LoVo (cell line): ENCODE measurements around the gene PDXDC1.
"Not testable (repeated sequence)": the region's sequence is repeated elsewhere in the genome, so short reads cannot be mapped to it uniquely, and the experiment has no call there.

Source experiments
- DNase-seq: peaks from one replicate; pipeline ENCODE4 v3.0.0-alpha.2; 2016; ENCODE audit warnings: low spot score

Gene PDXDC1, protein sequence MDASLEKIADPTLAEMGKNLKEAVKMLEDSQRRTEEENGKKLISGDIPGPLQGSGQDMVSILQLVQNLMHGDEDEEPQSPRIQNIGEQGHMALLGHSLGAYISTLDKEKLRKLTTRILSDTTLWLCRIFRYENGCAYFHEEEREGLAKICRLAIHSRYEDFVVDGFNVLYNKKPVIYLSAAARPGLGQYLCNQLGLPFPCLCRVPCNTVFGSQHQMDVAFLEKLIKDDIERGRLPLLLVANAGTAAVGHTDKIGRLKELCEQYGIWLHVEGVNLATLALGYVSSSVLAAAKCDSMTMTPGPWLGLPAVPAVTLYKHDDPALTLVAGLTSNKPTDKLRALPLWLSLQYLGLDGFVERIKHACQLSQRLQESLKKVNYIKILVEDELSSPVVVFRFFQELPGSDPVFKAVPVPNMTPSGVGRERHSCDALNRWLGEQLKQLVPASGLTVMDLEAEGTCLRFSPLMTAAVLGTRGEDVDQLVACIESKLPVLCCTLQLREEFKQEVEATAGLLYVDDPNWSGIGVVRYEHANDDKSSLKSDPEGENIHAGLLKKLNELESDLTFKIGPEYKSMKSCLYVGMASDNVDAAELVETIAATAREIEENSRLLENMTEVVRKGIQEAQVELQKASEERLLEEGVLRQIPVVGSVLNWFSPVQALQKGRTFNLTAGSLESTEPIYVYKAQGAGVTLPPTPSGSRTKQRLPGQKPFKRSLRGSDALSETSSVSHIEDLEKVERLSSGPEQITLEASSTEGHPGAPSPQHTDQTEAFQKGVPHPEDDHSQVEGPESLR

GRCh38 chr16:14974656-14975417 lies at the start of gene PDXDC1:
TSS of gene PDXDC1 (plus strand) at chr16:14975026. CDS start at chr16:14975200, 174 bp downstream.
- peak; percentile 99 for DNase-seq

- peak; percentile 0 for DNase-seq
These were observed 46.6 kb upstream of the PDXDC1 start for GRCh38 chr16:14928064-14928714.

DNA sequence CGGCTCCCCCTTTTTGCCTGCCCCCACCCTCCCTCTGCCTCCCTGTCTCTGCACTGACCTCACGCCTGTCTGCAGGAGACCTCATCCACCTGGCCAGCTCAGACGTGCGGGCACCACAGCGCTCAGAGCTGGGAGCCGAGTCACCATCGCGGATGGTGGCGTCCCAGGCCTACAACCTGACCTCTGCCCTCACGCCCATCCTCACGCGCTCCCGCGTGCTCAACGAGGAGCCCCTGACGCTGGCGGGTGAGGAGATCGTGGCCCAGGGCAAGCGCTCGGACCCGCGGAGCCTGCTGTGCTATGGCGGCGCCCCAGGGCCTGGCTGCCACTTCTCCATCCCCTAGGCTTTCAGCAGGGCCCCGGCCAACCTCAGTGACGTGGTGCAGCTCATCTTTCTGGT lies 45.6 kb upstream of the PDXDC1 start:
- DNase-seq, result not testable (repeated sequence)

GRCh38 chr16:14930246-14930645 lies 44.6 kb upstream of the PDXDC1 start:
- not testable (repeated sequence) for DNase-seq

- not testable (repeated sequence) for DNase-seq
These were observed 43.9 kb upstream of the PDXDC1 start for GRCh38 chr16:14930971-14931370.

- not testable (repeated sequence) for DNase-seq
These were observed 42.0 kb upstream of the PDXDC1 start for GRCh38 chr16:14932581-14933375.

DNA sequence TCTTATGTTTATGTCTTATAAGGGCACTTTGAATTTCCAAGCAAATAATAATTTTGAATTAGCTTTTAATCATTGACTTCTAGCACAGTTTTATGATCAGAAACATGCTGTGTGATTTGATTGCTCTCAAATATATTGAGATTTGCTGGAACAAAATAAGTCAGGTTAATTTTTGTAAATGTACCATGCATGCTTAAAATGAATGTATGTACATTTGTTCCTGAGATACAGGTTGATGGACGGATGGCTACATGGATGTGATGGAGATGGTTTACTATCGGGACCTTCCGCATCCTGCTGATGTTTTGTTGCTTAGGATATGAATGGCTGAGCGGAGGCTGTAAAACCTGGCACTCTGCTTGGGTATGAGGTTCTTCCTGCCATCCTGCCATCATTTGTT lies 37.7 kb upstream of the PDXDC1 start, which contains the start of gene NPIPA1:
Gene NPIPA1 (plus strand): TSS at position 301 of the 400 bp plus-strand sequence. CDS start 0 bp downstream, at position 301.
- DNase-seq, result not testable (repeated sequence)

DNA sequence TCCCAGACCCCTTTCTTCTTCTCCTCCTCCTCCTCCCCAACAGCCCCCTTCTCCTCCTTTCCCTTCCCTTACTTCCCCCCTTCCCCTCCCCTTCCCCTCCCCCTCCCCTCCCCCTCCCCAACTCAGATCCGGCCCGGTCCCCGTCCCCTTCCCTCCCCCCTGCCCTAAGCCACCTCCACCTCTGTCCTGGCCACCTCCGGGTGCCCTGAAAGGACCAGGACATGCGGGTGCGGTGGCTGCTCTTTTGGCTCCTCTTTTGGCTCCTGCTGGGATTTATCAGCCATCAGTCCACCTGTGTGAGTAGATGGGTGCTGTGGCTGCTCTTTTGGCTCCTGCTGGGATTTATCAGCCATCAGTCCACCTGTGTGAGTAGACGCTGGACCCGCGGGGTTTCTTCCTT lies 36.8 kb upstream of the PDXDC1 start:
- not testable (repeated sequence) for DNase-seq

DNA sequence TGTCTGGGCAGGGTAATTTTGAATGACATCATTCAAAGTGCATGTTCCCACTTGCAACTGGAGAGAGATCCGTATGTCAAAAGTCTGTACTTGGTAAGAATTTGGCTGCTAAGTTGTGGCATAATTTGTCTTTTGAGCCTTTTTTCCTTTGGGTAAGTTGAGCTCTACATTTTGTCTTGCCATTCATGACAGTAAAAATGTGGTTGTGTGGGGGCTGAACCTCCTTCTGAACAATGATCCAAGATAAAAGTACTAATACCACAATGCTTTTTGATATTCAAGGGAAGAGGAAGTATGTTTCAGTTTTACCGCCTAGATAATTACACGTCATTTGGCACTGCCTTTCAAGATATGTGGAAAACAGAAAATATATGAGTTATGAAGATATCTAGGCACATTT lies 32.1 kb upstream of the PDXDC1 start:
- not testable (repeated sequence) for DNase-seq

DNA sequence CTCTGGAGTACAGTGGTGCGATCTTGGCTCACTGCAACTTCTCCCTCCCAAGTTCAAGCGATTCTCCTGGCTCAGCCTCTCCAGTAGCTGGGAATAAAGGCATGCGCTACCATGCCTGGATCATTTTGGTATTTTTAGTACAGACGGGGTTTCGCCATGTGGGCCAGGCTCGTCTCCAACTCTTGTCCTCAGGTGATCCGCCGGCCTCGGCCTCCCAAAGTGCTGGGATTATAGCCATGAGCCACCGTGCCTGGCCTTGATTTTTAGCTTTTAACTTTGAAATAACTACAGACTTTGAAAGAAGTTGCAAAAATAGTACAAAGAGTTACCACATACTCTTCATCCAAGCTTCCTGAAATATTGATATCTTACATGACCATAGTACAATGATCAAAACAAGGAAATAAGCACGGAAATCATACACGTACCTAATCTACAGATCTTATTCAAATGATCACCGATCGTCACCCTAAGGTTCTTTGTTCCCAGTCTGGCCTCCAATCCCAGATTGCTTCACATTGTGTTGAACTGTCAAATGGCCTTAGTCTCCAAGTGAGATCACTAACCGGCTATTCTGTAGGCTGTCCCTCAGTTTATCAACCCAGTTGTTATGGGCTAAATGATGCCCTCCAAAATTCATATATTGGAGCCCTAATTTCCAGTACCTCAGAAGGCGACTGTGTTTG lies 19.1 kb upstream of the PDXDC1 start:
- DNase-seq, result no peak

DNA sequence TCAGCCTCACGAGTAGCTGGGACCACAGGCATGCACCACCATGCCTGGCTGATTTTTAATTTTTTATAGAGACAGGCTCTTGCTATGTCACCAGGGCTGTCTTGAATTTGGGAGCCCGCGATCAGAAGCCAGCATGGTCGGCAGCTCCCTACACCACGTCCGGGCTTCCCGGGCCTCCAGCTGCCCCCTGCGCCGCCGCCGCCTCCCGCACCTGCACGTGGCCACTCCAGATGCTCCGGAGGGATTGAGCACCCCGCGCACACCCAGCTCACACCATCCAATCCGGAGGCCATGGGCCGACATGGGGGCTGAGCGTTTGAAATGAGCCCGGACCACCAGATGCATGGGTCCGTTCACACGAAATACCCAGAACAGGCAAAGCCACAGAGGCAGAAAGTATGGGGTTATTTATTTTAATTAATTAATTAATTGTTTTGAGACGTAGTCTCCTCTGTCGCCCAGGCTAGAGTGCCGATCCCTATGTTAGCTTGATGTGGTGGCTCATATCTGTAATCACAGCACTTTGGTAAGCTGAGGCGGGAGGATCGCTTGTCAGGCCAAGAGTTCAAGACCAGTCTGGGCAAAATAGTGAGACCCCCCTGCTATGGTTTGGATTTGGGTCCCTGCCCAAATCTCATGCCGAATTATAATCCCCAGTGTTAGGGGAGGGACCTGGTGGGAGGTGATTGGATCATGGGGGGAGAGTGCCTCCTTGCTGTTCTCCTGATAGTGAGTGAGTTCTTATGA lies 17.1 kb upstream of the PDXDC1 start:
- DNase-seq, result no peak

GRCh38 chr16:14958323-14958600 lies 16.6 kb upstream of the PDXDC1 start:
- DNase-seq, result no peak

GRCh38 chr16:14958970-14959369 lies 15.9 kb upstream of the PDXDC1 start:
- no peak for DNase-seq

- DNase-seq, result no peak
These were observed 13.2 kb upstream of the PDXDC1 start for GRCh38 chr16:14961405-14962186.

DNA sequence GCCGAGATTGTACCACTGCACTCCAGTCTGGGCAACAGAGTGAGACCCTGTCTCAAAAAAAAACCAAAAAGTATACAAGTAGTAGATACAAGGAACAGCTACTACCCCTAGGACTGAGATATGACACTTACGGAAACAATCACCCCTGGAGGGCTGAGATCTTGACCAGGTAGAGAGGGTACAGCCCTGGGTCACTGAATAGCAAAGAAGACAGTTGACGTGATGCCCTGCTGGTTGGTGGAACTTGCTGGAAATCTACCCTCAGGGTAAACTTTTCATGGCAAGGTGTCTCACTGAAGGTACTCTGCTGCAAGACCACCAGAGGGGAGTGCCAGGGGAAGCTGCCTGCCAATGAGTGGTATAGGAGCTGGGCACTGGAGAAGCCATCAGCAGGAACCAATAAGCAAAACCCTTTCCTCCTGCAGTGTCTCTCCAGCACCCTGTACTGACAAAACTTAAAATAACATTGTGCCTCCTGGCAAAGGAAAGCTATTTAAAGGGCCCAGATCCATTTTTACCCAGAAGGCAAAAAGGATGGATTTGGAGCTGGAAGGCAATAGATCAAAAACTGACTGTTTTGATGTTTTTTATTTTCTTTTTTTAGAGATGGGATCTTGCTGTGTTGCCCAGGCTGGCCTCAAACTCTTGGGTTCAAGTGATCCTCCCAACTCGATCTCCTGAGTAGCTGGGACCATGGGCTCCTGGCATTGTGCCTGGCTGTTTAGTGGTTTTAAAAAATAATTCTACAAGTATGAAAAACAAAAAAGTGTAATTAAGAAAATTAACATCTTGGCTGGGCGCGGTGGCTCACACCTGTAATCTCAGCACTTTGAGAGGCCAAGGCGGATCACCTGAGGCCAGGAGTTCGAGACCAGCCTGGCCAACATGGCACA lies 11.3 kb upstream of the PDXDC1 start:
- no peak for DNase-seq

DNA sequence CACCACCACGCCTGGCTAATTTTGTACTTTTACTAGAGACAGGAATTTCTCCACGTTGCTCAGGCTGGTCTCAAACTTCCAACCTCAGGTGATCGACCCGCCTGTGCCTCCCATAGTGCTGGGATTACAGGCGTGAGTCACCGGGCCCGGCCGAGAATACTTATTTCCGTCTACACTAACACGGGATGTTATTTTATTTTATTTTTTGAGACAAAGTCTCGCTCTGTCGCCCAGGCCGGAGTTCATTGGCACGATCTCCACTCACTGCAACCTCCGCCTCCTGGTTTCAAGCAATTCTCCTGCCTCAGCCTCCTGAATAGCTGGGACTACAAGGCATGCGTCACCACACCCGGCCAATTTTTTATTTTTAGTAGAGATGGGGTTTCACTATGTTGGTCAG lies 9.5 kb upstream of the PDXDC1 start:
- DNase-seq, result no peak

- not testable (repeated sequence) for DNase-seq
These were observed 5.0 kb upstream of the PDXDC1 start for GRCh38 chr16:14969795-14970194.
